Activated CD4-positive, CD25-positive, alpha-beta regulatory T cell treated with anti-CD3 and anti-CD28 coated beads, Interleukin-2, amount 50 U/mL, for 16 hours (primary cell): Measurements from ENCODE around the gene SIGLEC1.

Experiments used
- DNase-seq: peaks from one replicate; pipeline ENCODE4 v3.0.0-alpha.2; 2020; ENCODE audit warnings: low read depth, low spot score

Gene SIGLEC1

GRCh38 chr20:3712279-3712873 is at the start of gene SIGLEC1:
TSS of gene SIGLEC1 (minus strand) at chr20:3712600. CDS start at chr20:3707128, 5,472 bp downstream.
- no peak for DNase-seq

DNA sequence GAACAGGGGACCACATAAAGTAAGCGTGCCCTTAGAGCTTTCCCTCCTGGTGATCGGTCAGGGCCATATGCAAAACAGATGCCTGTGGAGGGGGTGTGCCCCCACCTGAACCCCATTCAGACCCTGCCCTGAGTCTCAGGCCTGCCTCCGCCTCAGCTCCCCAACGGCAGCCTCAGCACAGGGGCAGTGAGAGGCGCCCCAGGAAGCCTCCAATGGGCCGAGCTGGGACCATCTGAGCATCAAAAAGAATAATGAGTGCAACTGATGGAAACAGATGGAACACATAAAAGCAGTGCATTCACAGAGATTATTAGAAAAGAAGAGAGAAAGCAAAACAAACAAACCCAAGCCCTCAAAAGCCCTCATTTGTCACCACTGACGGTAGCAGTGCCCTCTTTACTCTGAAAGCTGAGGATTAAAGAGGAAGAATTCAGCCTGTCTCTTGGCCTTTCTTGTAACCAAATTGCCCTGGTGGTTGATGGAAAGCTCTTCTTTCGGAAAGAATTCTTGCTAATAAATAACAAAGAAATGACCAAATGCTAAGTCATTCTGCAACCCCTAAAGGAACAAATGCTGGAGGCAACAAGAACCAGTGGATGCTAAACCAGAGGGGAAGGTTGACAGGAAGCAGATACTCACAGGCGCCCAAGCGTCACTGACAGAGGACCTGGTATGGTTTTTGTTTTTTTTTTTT is 48.4 kb upstream of the SIGLEC1 start:
- no peak for DNase-seq

- DNase-seq: no peak
These were observed 47.5 kb upstream of the SIGLEC1 start for GRCh38 chr20:3759884-3760283.

- DNase-seq: no peak
These were observed 47.0 kb upstream of the SIGLEC1 start for GRCh38 chr20:3759316-3759823.

DNA sequence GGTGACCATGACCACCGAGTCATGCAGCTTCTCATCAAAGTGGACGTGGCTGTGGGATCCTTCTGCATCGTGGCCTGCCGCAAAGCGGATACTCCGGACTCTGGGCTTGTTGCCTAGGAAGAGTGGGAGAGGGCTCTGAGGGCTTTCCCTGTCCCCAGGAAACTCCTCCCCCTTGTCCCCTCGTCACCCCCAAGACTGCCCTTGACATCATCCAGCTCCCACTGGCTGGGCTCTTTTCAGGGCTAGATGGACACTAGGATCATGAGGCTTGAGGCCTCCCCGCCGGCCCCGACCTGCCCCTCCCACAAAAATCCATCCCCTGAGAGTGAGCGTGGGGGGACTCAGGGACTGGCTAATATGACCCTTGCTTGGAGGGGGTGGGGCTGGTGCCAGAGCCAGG is 46.2 kb upstream of the SIGLEC1 start:
- no peak for DNase-seq

- DNase-seq: no peak
These were observed 44.9 kb upstream of the SIGLEC1 start for GRCh38 chr20:3757268-3757667.

DNA sequence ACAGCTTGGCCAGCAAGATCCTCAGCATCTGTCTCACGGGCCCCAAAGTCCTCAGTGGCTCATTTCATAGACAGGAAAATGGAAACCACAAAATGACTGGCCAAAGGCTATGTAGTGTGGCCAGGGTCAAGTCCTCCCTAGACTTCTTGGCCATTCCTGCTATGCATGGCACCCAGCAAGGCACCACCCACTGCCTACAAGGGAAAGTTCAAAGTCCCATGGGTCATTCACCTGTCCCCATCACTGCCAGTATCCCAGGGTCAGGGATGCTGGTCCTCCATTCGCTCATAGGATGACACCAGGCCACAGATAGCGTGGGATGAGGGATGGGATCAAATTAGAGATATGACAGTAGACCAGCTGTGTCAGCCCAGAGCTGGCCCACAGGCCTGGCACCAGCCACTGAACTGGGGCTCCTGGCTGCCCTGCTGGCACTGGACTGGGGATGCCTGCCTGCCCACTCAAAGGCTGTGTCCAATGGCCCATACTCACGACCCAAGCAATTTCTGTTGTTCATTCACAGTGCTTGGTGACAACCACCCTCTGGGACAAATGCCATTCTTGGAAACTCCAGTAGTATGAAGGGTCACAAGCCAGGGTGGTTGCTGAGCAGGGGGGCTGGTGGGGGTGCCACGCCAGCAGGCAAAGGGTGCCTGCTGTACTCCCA is 43.5 kb upstream of the SIGLEC1 start:
- DNase-seq: no peak

DNA sequence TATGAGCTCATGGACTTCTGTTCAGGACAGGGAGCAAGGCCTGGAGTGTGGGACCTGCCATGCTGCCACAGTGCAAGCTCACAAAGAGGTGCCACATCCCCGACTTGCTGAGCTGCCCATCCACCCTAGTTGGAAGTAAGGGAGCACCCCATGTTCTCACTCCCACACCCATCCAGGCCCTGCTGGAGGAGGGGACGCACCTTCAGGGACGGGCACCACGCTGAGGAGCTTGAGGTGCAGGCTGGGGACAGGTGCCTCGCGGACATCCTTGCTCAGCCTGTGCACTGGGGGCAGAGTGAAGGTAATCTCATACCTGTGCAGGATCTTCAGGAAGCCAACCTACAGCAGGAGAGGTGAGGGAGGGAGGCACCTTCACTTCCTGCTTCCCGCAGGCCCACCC is 42.9 kb upstream of the SIGLEC1 start:
- no peak for DNase-seq

DNA sequence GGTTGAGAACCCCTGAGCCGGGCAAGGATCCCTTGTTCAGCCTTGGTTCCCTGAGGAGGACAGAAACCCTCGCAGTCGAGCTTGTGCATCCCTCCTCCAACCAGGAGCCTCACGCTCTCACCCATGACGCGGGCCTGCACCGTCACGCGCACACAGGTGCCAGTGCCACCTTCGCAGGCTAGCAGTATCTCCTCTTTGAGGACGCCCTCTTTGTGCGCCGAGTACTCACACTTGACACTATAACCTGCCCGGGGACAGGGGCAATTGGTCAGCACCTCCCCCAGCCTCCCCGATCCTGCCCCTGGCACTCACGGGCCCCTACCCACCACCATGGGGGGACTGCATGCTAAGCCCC is 41.9 kb upstream of the SIGLEC1 start:
- no peak for DNase-seq

DNA sequence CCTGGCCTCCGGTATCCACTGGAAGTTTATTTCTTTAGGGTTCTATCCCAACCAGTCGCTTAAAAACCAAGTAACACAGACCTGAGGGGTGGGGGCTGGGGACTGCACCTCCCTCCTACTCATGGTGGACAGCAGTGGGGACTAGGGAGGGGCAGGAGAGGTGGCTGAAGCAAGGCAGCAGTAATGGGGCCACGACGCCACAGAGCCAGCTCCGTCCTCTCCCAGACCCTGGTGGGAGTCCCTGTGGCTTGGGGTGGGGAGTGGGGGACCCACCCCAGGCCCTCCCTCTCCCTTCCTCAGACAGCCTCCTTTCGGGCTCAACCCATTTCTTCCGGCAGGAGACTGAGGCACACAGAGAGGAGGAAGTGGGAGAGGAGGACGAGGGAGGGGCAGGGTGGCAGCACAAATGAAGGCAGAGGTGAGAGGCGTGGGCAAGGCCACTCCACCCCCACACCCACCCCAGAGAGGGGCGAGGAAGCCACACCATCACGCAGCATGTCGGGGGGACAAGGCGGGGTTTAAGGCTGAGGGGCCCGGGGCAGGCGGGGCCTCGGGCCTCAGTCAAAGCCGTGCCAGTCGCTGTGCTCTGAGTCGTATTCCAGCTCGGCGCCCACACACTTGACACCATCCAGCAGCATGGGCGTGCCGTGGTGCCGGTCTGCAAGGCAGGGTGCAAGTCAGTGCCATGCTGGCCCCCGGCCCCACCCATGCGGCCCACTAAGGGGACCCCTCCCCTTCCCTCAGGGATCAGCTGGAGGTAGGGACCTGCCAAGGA is 41.3 kb upstream of the SIGLEC1 start:
- DNase-seq: no peak

DNA sequence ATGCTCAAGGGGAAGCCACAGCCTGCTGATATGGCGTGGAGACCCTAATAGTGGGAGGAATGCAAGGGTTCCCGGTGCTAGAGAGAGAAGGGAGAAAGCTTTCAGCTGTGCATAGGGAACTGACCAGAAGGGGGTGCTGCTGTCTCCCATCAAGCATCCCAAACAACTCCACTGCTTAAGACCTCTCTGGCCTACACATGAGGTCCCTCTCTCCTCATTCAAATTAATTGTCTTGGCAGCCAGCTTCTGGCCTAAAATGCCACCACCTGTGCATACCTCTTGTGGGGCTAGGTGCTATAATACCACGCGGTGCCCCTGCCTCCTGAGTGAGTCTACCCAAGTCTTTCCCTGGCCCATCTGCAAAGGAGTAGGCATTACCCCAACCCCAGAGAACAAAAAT is 40.7 kb upstream of the SIGLEC1 start:
- no peak for DNase-seq

DNA sequence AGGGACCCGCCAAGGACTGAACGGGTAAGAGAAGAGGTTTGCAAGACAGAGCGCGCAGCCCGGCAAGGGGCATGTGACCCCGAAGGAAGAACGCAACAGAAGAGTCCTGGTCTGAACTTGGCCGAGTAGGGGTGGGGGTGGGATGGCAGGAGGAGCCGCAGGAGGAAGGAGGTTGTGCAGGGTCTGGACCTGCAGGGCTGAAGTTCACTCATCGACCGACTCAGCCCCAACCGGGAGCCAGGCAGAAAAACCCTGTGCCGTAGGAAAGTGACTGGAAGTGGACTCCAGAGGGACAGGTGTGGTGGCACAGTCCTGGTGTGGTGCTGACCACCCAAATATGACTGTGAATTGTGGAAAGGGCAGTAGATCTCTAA is 40.0 kb upstream of the SIGLEC1 start:
- DNase-seq: no peak

- DNase-seq: no peak
These were observed 39.4 kb upstream of the SIGLEC1 start for GRCh38 chr20:3751675-3752385.

GRCh38 chr20:3751305-3751674 is 38.9 kb upstream of the SIGLEC1 start:
- no peak for DNase-seq

- no peak for DNase-seq
These were observed 37.5 kb upstream of the SIGLEC1 start for GRCh38 chr20:3749689-3750531.

- DNase-seq: no peak
These were observed 36.8 kb upstream of the SIGLEC1 start for GRCh38 chr20:3749087-3749688.

- no peak for DNase-seq
These were observed 35.7 kb upstream of the SIGLEC1 start for GRCh38 chr20:3748073-3748472.

- no peak for DNase-seq
These were observed 35.1 kb upstream of the SIGLEC1 start for GRCh38 chr20:3747471-3747870.

DNA sequence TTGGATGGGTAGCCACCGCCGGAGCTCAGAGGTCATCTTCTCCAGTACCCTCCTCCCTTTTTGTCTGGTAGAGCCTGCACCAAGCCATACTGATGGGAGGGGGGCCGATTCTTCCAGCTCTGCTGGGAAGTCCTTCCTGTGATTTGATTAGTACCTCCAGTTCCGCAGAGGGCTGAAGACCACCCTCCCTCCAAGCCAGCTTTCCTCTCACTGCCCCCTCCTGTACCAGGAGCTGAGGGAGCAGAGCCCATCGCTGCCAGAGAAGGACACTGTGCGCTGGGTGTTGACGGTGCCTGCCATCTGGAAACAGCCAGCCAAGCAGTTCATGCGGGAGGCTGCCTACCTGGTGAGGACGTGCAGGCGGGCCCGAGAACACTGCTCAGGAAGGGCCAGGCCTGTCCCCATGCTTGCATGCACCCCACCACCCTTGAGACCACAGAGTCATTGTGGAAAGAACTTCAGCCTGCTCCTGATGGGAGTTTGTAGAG is 33.3 kb upstream of the SIGLEC1 start:
- no peak for DNase-seq
